A673 (cell line): ENCODE measurements around the gene ROMO1. TPM values are rescaled to one million over a fixed set of nuclear protein-coding genes. Genes with fewer than 3 reads are reported as not detected.
"Not testable (repeated sequence)": the region's sequence is repeated elsewhere in the genome, so short reads cannot be mapped to it uniquely, and the experiment has no call there.

ENCODE experiments used
- BruUV-seq: library from RNA; stranded (reverse); fragments of 400-500 nt; replicated peaks from 2 replicates; lab custom pipeline; 2021; lab: Mats Ljungman, UMichigan
- CTCF ChIA-PET: fragments of 300-600 bp; sonication (Branson Sonifier 250); formaldehyde crosslinking; loops from one replicate; lab custom pipeline; 2022; ENCODE audit warnings: antibody characterized with exemption; lab: Charles Lee
- POLR2A ChIA-PET: fragments of 300-600 bp; sonication (Branson Sonifier 250); formaldehyde crosslinking; loops from one replicate; lab custom pipeline; 2022; ENCODE audit warnings: antibody characterized with exemption; ENCODE audit not compliant: low non-redundant PET; lab: Charles Lee
- DNase-seq: peaks from one replicate; pipeline ENCODE4 v3.0.0-alpha.2; 2015; ENCODE audit warnings: low spot score
- H3K27ac ChIP-seq: fragments of 200-600 bp; sonication (generic); 2 replicates; pipeline ENCODE4 v1.5.1; 2016; ENCODE audit warnings: mixed run types, low read depth, mild to moderate bottlenecking, mixed read lengths, antibody characterized with exemption, low read length; ENCODE audit not compliant: poor library complexity, severe bottlenecking
- H3K27me3 ChIP-seq: fragments of 200-600 bp; sonication (generic); replicated peaks from 2 replicates; pipeline ENCODE4 v1.6.1; 2017; ENCODE audit warnings: mixed run types, low read depth, mild to moderate bottlenecking, mixed read lengths, antibody characterized with exemption, low read length; ENCODE audit not compliant: insufficient read depth, poor library complexity
- H3K36me3 ChIP-seq: fragments of 200-600 bp; sonication (generic); 2 replicates; pipeline ENCODE4 v1.6.1; 2016; ENCODE audit warnings: mixed run types, mild to moderate bottlenecking, mixed read lengths, antibody characterized with exemption, low read length; ENCODE audit not compliant: insufficient read depth, poor library complexity, severe bottlenecking
- H3K4me1 ChIP-seq: fragments of 200-600 bp; sonication (generic); 2 replicates; pipeline ENCODE4 v1.6.1; 2017; ENCODE audit warnings: mixed run types, mild to moderate bottlenecking, mixed read lengths, antibody characterized with exemption, low read length; ENCODE audit not compliant: insufficient read depth, poor library complexity, severe bottlenecking
- H3K4me3 ChIP-seq: fragments of 200-600 bp; sonication (generic); 2 replicates; pipeline ENCODE4 v1.5.1; 2016; ENCODE audit warnings: low read depth, mixed run types, mild to moderate bottlenecking, mixed read lengths, low read length; ENCODE audit not compliant: poor library complexity, severe bottlenecking
- H3K9me3 ChIP-seq: fragments of 200-600 bp; sonication (generic); 2 replicates; pipeline ENCODE4 v1.6.1; 2016; ENCODE audit warnings: mixed run types, low read depth, mild to moderate bottlenecking, mixed read lengths, antibody characterized with exemption, low read length; ENCODE audit not compliant: poor library complexity, severe bottlenecking
- CTCF ChIP-seq: fragments of 300-800, 200-600 bp; sonication (generic); conservative IDR thresholded peaks from 2 replicates; pipeline ENCODE4 v1.5.1; 2017; ENCODE audit warnings: low read depth, mild to moderate bottlenecking, antibody characterized with exemption, low read length, moderate library complexity, mixed read lengths
- EZH2 ChIP-seq: fragments of 200-600 bp; sonication (generic); IDR thresholded peaks from 2 replicates; pipeline ENCODE4 v1.6.1; 2017; ENCODE audit warnings: borderline replicate concordance, low read depth, mild to moderate bottlenecking, mixed read lengths, antibody characterized with exemption, low read length; ENCODE audit not compliant: poor library complexity, severe bottlenecking
- intact Hi-C: fragments of 100-400 bp; cut with micrococcal nuclease; formaldehyde crosslinking; loops from one replicate; pipeline ENCODE4 v1.10.0; 2022; ENCODE audit not compliant: unreplicated experiment
- total RNA-seq: library from RNA; stranded (reverse); gene quantifications from 2 replicates; pipeline ENCODE4 v1.2.3, GENCODE V29; 2021

Gene ROMO1
- total RNA-seq, 1 experiment from 2014 or later: 134 TPM

- H3K4me1 ChIP-seq, intact Hi-C loops, H3K27me3 ChIP-seq, H3K36me3 ChIP-seq, H3K9me3 ChIP-seq, H3K4me3 ChIP-seq, H3K27ac ChIP-seq, BruUV-seq: not testable (repeated sequence)
- peak; percentile 33 for DNase-seq
- ChIA-PET POLR2A (interaction anchor here (0.6 kb wide), 1 partner anchor 11 kb away, joined by 3 read pairs; no protein-coding TSS in a partner anchor), CTCF (interaction anchor here (1.2 kb wide), 1 partner anchor 191 kb away, joined by 5 read pairs; no protein-coding TSS in a partner anchor)
- TF ChIP-seq CTCF: peak; percentile 25; the same call in 1 of the 2 replicates
These were observed 12.3 kb upstream of the ROMO1 start for GRCh38 chr20:35686872-35687271.

- H3K4me3 ChIP-seq: no peak overlapping the region
- CTCF ChIA-PET: no interaction called here
- POLR2A ChIA-PET: no interaction called here
- peaks cover 4% of the 10 kb centered on the region for H3K36me3 ChIP-seq
- no peaks in the 10 kb centered on the region for H3K4me1 ChIP-seq
- no peak for DNase-seq
- no peaks in the 10 kb centered on the region for H3K27me3 ChIP-seq
- no peak overlapping the region for H3K27ac ChIP-seq
- BruUV-seq: no TSS peak
- intact Hi-C loops: no loop called here
- H3K9me3 ChIP-seq: no peaks in the 10 kb centered on the region
- TF ChIP-seq CTCF (no peak), EZH2 (no peak)
These were observed 8.9 kb upstream of the ROMO1 start for GRCh38 chr20:35690265-35690664.

- intact Hi-C loops: no loop called here
- Histone ChIP-seq H3K4me3 (no peak overlapping the region), H3K9me3 (no peaks in the 10 kb centered on the region), H3K27me3 (no peaks in the 10 kb centered on the region), H3K27ac (no peak overlapping the region), H3K36me3 (peaks cover 4% of the 10 kb centered on the region), H3K4me1 (peaks cover 9% of the 10 kb centered on the region)
- DNase-seq: no peak
- CTCF ChIA-PET: no interaction called here
- BruUV-seq: no TSS peak
- no peak for TF ChIP-seq EZH2
- no peak for TF ChIP-seq CTCF
- POLR2A ChIA-PET: no interaction called here
These were observed 3.9 kb upstream of the ROMO1 start for GRCh38 chr20:35695245-35695749.
